A549 (cell line): ENCODE results near the gene AXDND1. TPM values are rescaled to one million over a fixed set of nuclear protein-coding genes. Genes with fewer than 3 reads are reported as not detected.

Experiments used
- ATAC-seq, 2 experiments: fragments of 200-7000 bp in 1 of 2; fragments of >200 bp in 1 of 2; cut with Nextera tagmentation in 1 of 2; cut with Tn5 transposase in 1 of 2; 3 replicates each; pipeline versions ENCODE4 v1.8.0 to v1.9.1; 2018 to 2020; ENCODE audit warnings: mild to moderate bottlenecking in 1 of 2, moderate library complexity in 1 of 2
- CTCF ChIA-PET: fragments of 300-600 bp; sonication (Branson Sonifier 250); formaldehyde crosslinking; extraction: SDS; loops from one replicate; lab custom pipeline; 2021; ENCODE audit warnings: antibody characterized with exemption, inconsistent platforms; lab: Yijun Ruan, JAX
- POLR2A ChIA-PET: fragments of 350-600 bp; formaldehyde crosslinking; extraction: SDS; loops from one replicate; lab custom pipeline; 2021; ENCODE audit warnings: antibody characterized with exemption, inconsistent platforms; lab: Yijun Ruan, JAX
- DNase-seq, 2 experiments: peaks; one replicate each; pipeline versions ENCODE4 v3.0.0 to v3.0.0-alpha.2; 2011 to 2016; ENCODE audit warnings: low read depth in 1 of 2, low spot score in 1 of 2
- FAIRE-seq: peaks from 2 replicates; lab custom pipeline; 2011; peaks lifted over from hg19 to GRCh38; lab: Jason Lieb, UNC
- H3K27ac ChIP-seq, 2 experiments: fragments of >200 bp; sonication (Bioruptor Twin); formaldehyde crosslinking; 3 replicates each; pipeline ENCODE4 v1.5.1; 2016 to 2017
- H3K4me1 ChIP-seq: fragments of >200 bp; sonication (Bioruptor Twin); formaldehyde crosslinking; 3 replicates; pipeline ENCODE4 v1.6.1; 2016
- H3K4me2 ChIP-seq: fragments of >200 bp; sonication (Bioruptor Twin); formaldehyde crosslinking; 3 replicates; pipeline ENCODE4 v1.6.1; 2016
- H3K4me3 ChIP-seq: fragments of >200 bp; sonication (Bioruptor Twin); formaldehyde crosslinking; 3 replicates; pipeline ENCODE4 v1.5.1; 2016
- H3K9me3 ChIP-seq: fragments of >200 bp; sonication (Bioruptor Twin); formaldehyde crosslinking; 3 replicates; pipeline ENCODE4 v1.6.1; 2016
- BCL3 ChIP-seq: fragments of >200 bp; sonication (Bioruptor Twin); formaldehyde crosslinking; IDR thresholded peaks from 3 replicates; pipeline ENCODE4 v1.6.1; 2016
- CEBPB ChIP-seq, 2 experiments: fragments of >200 bp in 1 of 2; sonication (Bioruptor Twin) in 1 of 2; formaldehyde crosslinking in 1 of 2; IDR thresholded peaks; 2 replicates each; pipeline ENCODE4 v1.6.1; 2012 to 2016
- CTCF ChIP-seq: fragments of >200 bp; sonication (Bioruptor Twin); formaldehyde crosslinking; IDR thresholded peaks from 3 replicates; pipeline ENCODE4 v1.5.1; 2016
- E2F6 ChIP-seq: IDR thresholded peaks from 2 replicates; pipeline ENCODE4 v1.6.1; 2012; ENCODE audit warnings: low read depth, borderline replicate concordance
- EHF ChIP-seq: fragments of 250-450 bp; sonication (Bioruptor Pico); IDR thresholded peaks from 2 replicates; pipeline ENCODE4 v1.5.0; 2020; ENCODE audit warnings: mild to moderate bottlenecking
- ESRRA ChIP-seq: fragments of 150-350 bp; IDR thresholded peaks from 2 replicates; pipeline ENCODE4 v1.6.1; 2014; ENCODE audit warnings: mild to moderate bottlenecking, low read length, borderline replicate concordance
- HDAC2 ChIP-seq: fragments of 200-600 bp; sonication (generic); IDR thresholded peaks from 2 replicates; pipeline ENCODE4 v1.6.1; 2016
- HES2 ChIP-seq: fragments of >200 bp; sonication (Bioruptor Twin); formaldehyde crosslinking; IDR thresholded peaks from 2 replicates; pipeline ENCODE4 v1.6.1; 2016
- HOXB13 ChIP-seq: fragments of 250-450 bp; sonication (Bioruptor Pico); IDR thresholded peaks from 2 replicates; pipeline ENCODE4 v1.5.0; 2020; ENCODE audit warnings: low read depth, mild to moderate bottlenecking, moderate library complexity
- MAFK ChIP-seq: fragments of 450-650 bp; IDR thresholded peaks from 2 replicates; pipeline ENCODE4 v1.6.1; 2014; ENCODE audit not compliant: partially characterized antibody
- MAX ChIP-seq: IDR thresholded peaks from 2 replicates; pipeline ENCODE4 v1.6.1; 2012
- PBX3 ChIP-seq: IDR thresholded peaks from 2 replicates; pipeline ENCODE4 v1.6.1; 2012
- RARB ChIP-seq: fragments of 250-450 bp; sonication (Bioruptor Pico); IDR thresholded peaks from 2 replicates; pipeline ENCODE4 v1.8.0; 2021; ENCODE audit warnings: mild to moderate bottlenecking, moderate library complexity
- RCOR1 ChIP-seq: fragments of 150-350 bp; IDR thresholded peaks from 2 replicates; pipeline ENCODE4 v1.6.1; 2014; ENCODE audit warnings: antibody characterized with exemption, low read length, low read depth
- RNF2 ChIP-seq: fragments of 200-600 bp; sonication (generic); IDR thresholded peaks from 2 replicates; pipeline ENCODE4 v1.6.1; 2016; ENCODE audit warnings: low read depth, mild to moderate bottlenecking, antibody characterized with exemption, moderate library complexity, borderline replicate concordance
- SMC3 ChIP-seq: fragments of >200 bp; sonication (Bioruptor Twin); formaldehyde crosslinking; IDR thresholded peaks from 3 replicates; pipeline ENCODE4 v1.6.1; 2018; ENCODE audit warnings: inconsistent platforms
- TP53 ChIP-seq: fragments of 250-450 bp; sonication (Bioruptor Pico); IDR thresholded peaks from 2 replicates; pipeline ENCODE4 v1.5.0; 2021; ENCODE audit warnings: mild to moderate bottlenecking, moderate library complexity
- ZC3H11A ChIP-seq: fragments of 450-650 bp; IDR thresholded peaks from 2 replicates; pipeline ENCODE4 v1.6.1; 2014; ENCODE audit warnings: antibody characterized with exemption, mild to moderate bottlenecking
- ZSCAN20 ChIP-seq: fragments of 250-450 bp; sonication (Bioruptor Pico); IDR thresholded peaks from 2 replicates; pipeline ENCODE4 v1.8.0; 2022; ENCODE audit warnings: mild to moderate bottlenecking, moderate library complexity
- WGBS: methylation state at CpG from one replicate; pipeline ENCODE4 v1.1.6; 2017; ENCODE audit errors: missing lambda C conversion rate; 5-methylcytosine and 5-hydroxymethylcytosine counted together
- polyA plus RNA-seq, 4 experiments: library from polyadenylated mRNA; depleted of rRNA in 3 of 4; stranded (reverse); fragments of >200 nt; fragmentation: RNase III in 1 of 4; extraction: RNeasy Plus Mini Kit Qiagen cat#74134 plus additional on column Dnase treatment in 1 of 4; gene quantifications; 2 replicates in 3 of 4; 3 replicates in 1 of 4; pipeline ENCODE4 v1.2.3, GENCODE V29; 2011 to 2017

Gene AXDND1
- polyA plus RNA-seq, 2 of the 4 experiments (the other 2 are of a cell fraction), result 0.30 to 0.71 TPM

- DNase-seq (peak; percentile 44 to 81), FAIRE-seq (no peak), ATAC-seq (peak; percentile 91 to 94)
- Histone ChIP-seq H3K4me3 (peak overlapping the region; percentile 50), H3K4me2 (peak overlapping the region; percentile 80), H3K27ac (peak overlapping the region; percentile 60 to 77; a peak in 5 of 6 replicates), H3K9me3 (no peaks in the 10 kb centered on the region), H3K4me1 (no peaks in the 10 kb centered on the region)
- ChIA-PET POLR2A (no interaction called here), CTCF (interaction anchor here (0.6 to 4.2 kb wide), 10 partner anchors 9 to 845 kb away, joined by 3 to 24 read pairs (median 5); no protein-coding TSS in a partner anchor)
- TF ChIP-seq MAX (peak; percentile 43; the same call in 1 of the 2 replicates), TP53 (no peak), SMC3 (peak; percentile 33; the same call in 1 of the 3 replicates), CTCF (peak; percentile 79), MAFK (peak; percentile 61), PBX3 (no peak), ZSCAN20 (CRISPR knock-in tag) (no peak), E2F6 (peak; percentile 44; the same call in 1 of the 2 replicates)
- 2% methylated on average over 23 of the region's 60 CpGs for WGBS
Measured at GRCh38 chr1:179586107-179586823, 220.5 kb downstream of the AXDND1 start.

- DNase-seq (no peak), FAIRE-seq (no peak), ATAC-seq (no peak)
- 73% methylated on average over 6 of the region's 6 CpGs for WGBS
- Histone ChIP-seq H3K4me2 (no peak overlapping the region), H3K4me3 (no peak overlapping the region), H3K27ac (no peak overlapping the region), H3K9me3 (no peaks in the 10 kb centered on the region), H3K4me1 (no peaks in the 10 kb centered on the region; the same call in 2 of the 3 replicates)
- ChIA-PET CTCF (interaction anchor here (1.7 to 4.2 kb wide), 2 partner anchors 12 to 35 kb away, joined by 5 to 24 read pairs; no protein-coding TSS in a partner anchor), POLR2A (no interaction called here)
- no peak for TF ChIP-seq HOXB13 (CRISPR knock-in tag)
- no peak for TF ChIP-seq RNF2
- no peak for TF ChIP-seq EHF
- no peak for TF ChIP-seq CEBPB (IDR thresholded peaks at IDR 0.05)
- TF ChIP-seq ZC3H11A, result no peak
- TF ChIP-seq RARB (CRISPR knock-in tag), result no peak
- TF ChIP-seq HDAC2, result no peak
- no peak for TF ChIP-seq RCOR1
- no peak for TF ChIP-seq BCL3
- no peak for TF ChIP-seq ESRRA
- no peak for TF ChIP-seq HES2
Measured at GRCh38 chr1:179587336-179587735, 221.6 kb downstream of the AXDND1 start.
